Measurements from ENCODE around the gene PID1. TPM values are rescaled to one million over a fixed set of nuclear protein-coding genes. Genes with fewer than 3 reads are reported as not detected.

PID1 gene
- total RNA-seq, 6 experiments from 2014 or later, result 28.5 to 95.4 (median 65.3) TPM

- DNase-seq (no peak), ATAC-seq (peak in 1 of 4 donors; percentile 25)
- H3K27ac ChIP-seq, result no peak overlapping the region
- intact Hi-C loops (cut with DNase I), result no loop called here
- H3K27me3 ChIP-seq, result no peaks in the 10 kb centered on the region
- H3K4me1 ChIP-seq, result peaks cover 0 to 19% (median 5%) of the 10 kb centered on the region in 4 donors
- H3K9me3 ChIP-seq, result no peaks in the 10 kb centered on the region
- H3K4me3 ChIP-seq, result no peak overlapping the region
- TF ChIP-seq POLR2A (IDR thresholded peaks at IDR 0.05) (no peak), CTCF (IDR thresholded peaks at IDR 0.05) (no peak)
- peaks cover 0 to 14% (median 1%) of the 10 kb centered on the region in 4 donors for H3K36me3 ChIP-seq
These were observed 18.1 kb downstream of the PID1 start for GRCh38 chr2:229252996-229253395.

- intact Hi-C loops (cut with DNase I), result no loop called here
- 57% methylated on average over 1 of the region's 1 CpG for WGBS (ENCODE audit: insufficient coverage, low coverage, low lambda C conversion rate, missing lambda C conversion rate)
These were observed 18.8 kb downstream of the PID1 start for GRCh38 chr2:229252280-229252679.

GRCh38 chr2:229249536-229249935 lies 21.6 kb downstream of the PID1 start:
- H3K27me3 ChIP-seq, result no peaks in the 10 kb centered on the region
- 88% methylated on average over 3 of the region's 3 CpGs for WGBS (ENCODE audit: insufficient coverage, low coverage, low lambda C conversion rate, missing lambda C conversion rate)
- DNase-seq (no peak), ATAC-seq (no peak)
- H3K36me3 ChIP-seq, result no peaks in the 10 kb centered on the region
- H3K4me3 ChIP-seq, result no peak overlapping the region
- TF ChIP-seq POLR2A (IDR thresholded peaks at IDR 0.05) (no peak), CTCF (IDR thresholded peaks at IDR 0.05) (no peak)
- no peak overlapping the region for H3K27ac ChIP-seq
- intact Hi-C loops (cut with DNase I), result no loop called here
- H3K4me1 ChIP-seq, result peaks cover 0 to 20% (median 0%) of the 10 kb centered on the region in 4 donors
- H3K9me3 ChIP-seq, result no peaks in the 10 kb centered on the region

More at GRCh38 chr2:229252280-229252679, 18.8 kb downstream of the PID1 start:
- Histone ChIP-seq H3K27me3 (no peaks in the 10 kb centered on the region), H3K9me3 (no peaks in the 10 kb centered on the region), H3K27ac (no peak overlapping the region), H3K4me3 (no peak overlapping the region), H3K36me3 (peaks cover 0 to 14% (median 1%) of the 10 kb centered on the region in 4 donors), H3K4me1 (peaks cover 0 to 13% (median 1%) of the 10 kb centered on the region in 4 donors)
- DNase-seq, result no peak
- TF ChIP-seq CTCF (IDR thresholded peaks at IDR 0.05), result no peak
- TF ChIP-seq POLR2A (IDR thresholded peaks at IDR 0.05), result no peak
- ATAC-seq, result no peak

GRCh38 chr2:229246334-229246733 lies 24.8 kb downstream of the PID1 start:
- ATAC-seq (peak in 1 of 4 donors; percentile 55), DNase-seq (no peak)
- TF ChIP-seq CTCF (IDR thresholded peaks at IDR 0.05) (no peak), POLR2A (IDR thresholded peaks at IDR 0.05) (no peak)
- H3K36me3 ChIP-seq, result no peaks in the 10 kb centered on the region
- H3K27ac ChIP-seq, result no peak overlapping the region
- peaks cover 0 to 21% (median 0%) of the 10 kb centered on the region in 4 donors for H3K4me1 ChIP-seq
- H3K9me3 ChIP-seq, result peaks cover 0 to 2% (median 0%) of the 10 kb centered on the region in 4 donors
- WGBS (ENCODE audit: insufficient coverage, low coverage, low lambda C conversion rate, missing lambda C conversion rate), result 30% methylated on average over 3 of the region's 3 CpGs
- H3K27me3 ChIP-seq, result no peaks in the 10 kb centered on the region
- intact Hi-C loops (cut with DNase I), result no loop called here
- no peak overlapping the region for H3K4me3 ChIP-seq

GRCh38 chr2:229244975-229245374 lies 26.1 kb downstream of the PID1 start:
- WGBS (ENCODE audit: insufficient coverage, low coverage, low lambda C conversion rate, missing lambda C conversion rate), result 95% methylated on average over 2 of the region's 2 CpGs
- DNase-seq (no peak), ATAC-seq (no peak)
- Histone ChIP-seq H3K4me3 (no peak overlapping the region), H3K27ac (no peak overlapping the region), H3K9me3 (peaks cover 0 to 2% (median 0%) of the 10 kb centered on the region in 4 donors), H3K27me3 (no peaks in the 10 kb centered on the region), H3K36me3 (no peaks in the 10 kb centered on the region), H3K4me1 (peaks cover 0 to 25% (median 0%) of the 10 kb centered on the region in 4 donors)
- no peak for TF ChIP-seq CTCF (IDR thresholded peaks at IDR 0.05)
- no peak for TF ChIP-seq POLR2A (IDR thresholded peaks at IDR 0.05)
- intact Hi-C loops (cut with DNase I), result no loop called here

Data from right lobe of liver (tissue), 6 donors.